ENCODE measurements around the gene AFF3. TPM values are rescaled to one million over a fixed set of nuclear protein-coding genes. Genes with fewer than 3 reads are reported as not detected.

The AFF3 gene
- total RNA-seq, 1 experiment from 2014 or later: not detected

DNA sequence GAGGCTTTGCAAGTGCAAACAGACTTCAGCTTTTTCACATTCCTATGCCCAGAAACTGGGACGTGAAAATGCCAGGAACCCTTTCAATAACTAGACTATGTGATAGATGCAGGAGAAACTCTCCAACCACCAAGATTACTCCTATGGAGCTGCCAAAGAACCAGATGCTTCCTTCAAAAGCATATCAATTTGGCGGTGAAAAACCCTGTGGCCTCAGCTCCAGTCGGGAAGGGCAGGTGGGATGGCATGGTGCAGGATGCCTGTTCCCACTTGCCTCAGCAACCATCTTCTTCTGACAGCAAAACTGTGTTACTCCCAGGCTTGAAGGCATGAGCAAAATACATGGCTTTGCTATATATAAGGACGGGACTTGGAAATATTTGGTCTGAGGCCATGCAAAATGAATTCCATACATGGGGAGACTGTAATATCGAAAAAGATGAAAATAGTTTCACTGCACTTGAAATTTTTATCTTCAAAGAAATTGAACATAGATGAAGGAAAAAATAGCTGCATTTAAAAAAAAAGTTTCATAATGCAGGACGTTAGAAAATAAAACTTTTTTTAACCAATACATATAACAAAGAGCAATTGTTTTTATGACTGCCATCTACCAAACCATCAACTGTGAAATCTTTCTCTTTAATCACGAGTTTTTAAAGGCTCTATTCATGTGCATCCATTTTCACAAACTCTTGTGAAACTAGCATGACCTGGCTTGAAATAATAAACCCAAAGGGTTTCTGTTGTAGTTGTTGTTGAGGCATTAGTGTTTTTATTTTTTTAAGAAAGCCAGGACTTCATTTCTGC lies 99.1 kb downstream of the AFF3 start:
- Histone ChIP-seq H3K9me3 (ENCODE audit: insufficient read depth, low read depth) (no peaks in the 10 kb centered on the region), H3K4me2 (no peak overlapping the region), H3K9me2 (ENCODE audit: insufficient read depth) (no peaks in the 10 kb centered on the region), H3K79me2 (ENCODE audit: low read depth) (no peaks in the 10 kb centered on the region), H4K20me1 (ENCODE audit: insufficient read depth) (no peaks in the 10 kb centered on the region), H2AFZ (no peak overlapping the region), H3K36me3 (ENCODE audit: low read depth) (no peaks in the 10 kb centered on the region), H3K4me3 (no peak overlapping the region), H3K27ac (no peak overlapping the region), H3K27me3 (ENCODE audit: insufficient read depth, low read depth) (peaks cover 86% of the 10 kb centered on the region), H3K4me1 (replicated peaks; ENCODE audit: insufficient read depth) (no peaks in the 10 kb centered on the region), H3F3A (ENCODE audit: insufficient read depth, low read depth) (no peaks in the 10 kb centered on the region)
- TF ChIP-seq EZH2 (IDR thresholded peaks at IDR 0.05; ENCODE audit: low read depth): no peak
- TF ChIP-seq, protein P1, sequence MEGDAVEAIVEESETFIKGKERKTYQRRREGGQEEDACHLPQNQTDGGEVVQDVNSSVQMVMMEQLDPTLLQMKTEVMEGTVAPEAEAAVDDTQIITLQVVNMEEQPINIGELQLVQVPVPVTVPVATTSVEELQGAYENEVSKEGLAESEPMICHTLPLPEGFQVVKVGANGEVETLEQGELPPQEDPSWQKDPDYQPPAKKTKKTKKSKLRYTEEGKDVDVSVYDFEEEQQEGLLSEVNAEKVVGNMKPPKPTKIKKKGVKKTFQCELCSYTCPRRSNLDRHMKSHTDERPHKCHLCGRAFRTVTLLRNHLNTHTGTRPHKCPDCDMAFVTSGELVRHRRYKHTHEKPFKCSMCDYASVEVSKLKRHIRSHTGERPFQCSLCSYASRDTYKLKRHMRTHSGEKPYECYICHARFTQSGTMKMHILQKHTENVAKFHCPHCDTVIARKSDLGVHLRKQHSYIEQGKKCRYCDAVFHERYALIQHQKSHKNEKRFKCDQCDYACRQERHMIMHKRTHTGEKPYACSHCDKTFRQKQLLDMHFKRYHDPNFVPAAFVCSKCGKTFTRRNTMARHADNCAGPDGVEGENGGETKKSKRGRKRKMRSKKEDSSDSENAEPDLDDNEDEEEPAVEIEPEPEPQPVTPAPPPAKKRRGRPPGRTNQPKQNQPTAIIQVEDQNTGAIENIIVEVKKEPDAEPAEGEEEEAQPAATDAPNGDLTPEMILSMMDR (conservative IDR thresholded peaks at IDR 0.05): no peak
- no TSS peak for BruUV-seq (replicated peaks)
- DNase-seq: no peak
- intact Hi-C loops (cut with micrococcal nuclease; ENCODE audit: unreplicated experiment): no loop called here
- POLR2A ChIA-PET (ENCODE audit: unreplicated experiment): no interaction called here
- CTCF ChIA-PET: no interaction called here

DNA sequence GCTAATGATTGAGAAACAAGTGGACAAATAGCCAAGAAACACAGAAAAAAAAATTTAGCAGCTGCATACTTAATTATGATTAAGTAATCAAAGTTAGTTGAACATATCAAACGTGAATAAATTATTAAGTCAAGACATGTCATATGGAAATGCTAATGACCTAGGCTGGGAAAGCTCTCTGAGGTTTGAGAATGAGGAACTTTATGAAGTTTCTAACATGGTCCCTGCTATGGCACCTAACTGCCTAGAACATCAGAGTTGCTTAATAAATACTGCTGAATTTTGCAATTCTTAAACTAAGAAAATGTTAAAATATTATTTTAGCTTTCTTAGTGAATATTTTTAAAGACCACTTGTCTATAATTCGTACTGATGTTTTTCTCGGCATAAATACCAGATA lies 99.8 kb downstream of the AFF3 start:
- no TSS peak for BruUV-seq (replicated peaks)
- POLR2A ChIA-PET (ENCODE audit: unreplicated experiment): no interaction called here
- no peaks in the 10 kb centered on the region for H4K20me1 ChIP-seq (ENCODE audit: insufficient read depth)

DNA sequence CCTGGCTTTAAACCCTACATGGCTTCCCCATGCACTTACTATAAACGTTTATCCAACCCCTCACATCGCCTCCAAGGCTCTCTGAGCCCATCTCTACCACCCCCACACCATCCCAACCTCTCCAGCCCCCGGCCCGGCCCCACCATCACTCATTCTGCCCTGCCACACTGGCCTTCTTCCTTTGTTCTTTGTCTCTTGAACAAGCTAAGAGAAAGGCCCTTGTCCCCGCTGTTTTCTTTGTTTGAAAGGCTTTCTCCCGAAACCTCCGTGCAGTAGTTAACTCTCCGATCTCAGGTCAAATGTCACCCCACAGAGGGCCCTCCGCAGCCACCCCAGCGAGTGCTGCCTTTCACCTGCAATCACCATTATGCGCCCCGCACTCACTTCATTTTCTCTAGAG lies 100.4 kb downstream of the AFF3 start:
- no peaks in the 10 kb centered on the region for H3K4me1 ChIP-seq (replicated peaks; ENCODE audit: insufficient read depth)
- CTCF ChIA-PET: no interaction called here
- BruUV-seq (replicated peaks): no TSS peak
- intact Hi-C loops (cut with micrococcal nuclease; ENCODE audit: unreplicated experiment): no loop called here
- no peak for DNase-seq
- no peaks in the 10 kb centered on the region for H3F3A ChIP-seq (ENCODE audit: insufficient read depth, low read depth)
- H3K36me3 ChIP-seq (ENCODE audit: low read depth): no peaks in the 10 kb centered on the region
- H3K27ac ChIP-seq: no peak overlapping the region
- POLR2A ChIA-PET (ENCODE audit: unreplicated experiment): no interaction called here
- H3K79me2 ChIP-seq (ENCODE audit: low read depth): no peaks in the 10 kb centered on the region
- TF ChIP-seq, protein P1 (conservative IDR thresholded peaks at IDR 0.05): no peak
- TF ChIP-seq EZH2 (IDR thresholded peaks at IDR 0.05; ENCODE audit: low read depth): no peak
- no peak overlapping the region for H3K4me3 ChIP-seq
- H4K20me1 ChIP-seq (ENCODE audit: insufficient read depth): no peaks in the 10 kb centered on the region
- H3K9me3 ChIP-seq (ENCODE audit: insufficient read depth, low read depth): no peaks in the 10 kb centered on the region
- H3K9me2 ChIP-seq (ENCODE audit: insufficient read depth): no peaks in the 10 kb centered on the region
- no peak overlapping the region for H3K4me2 ChIP-seq
- peaks cover 73% of the 10 kb centered on the region for H3K27me3 ChIP-seq (ENCODE audit: insufficient read depth, low read depth)
- no peak overlapping the region for H2AFZ ChIP-seq

More for the DNA sequence above, 99.8 kb downstream of the AFF3 start:
- Histone ChIP-seq H3K9me3 (ENCODE audit: insufficient read depth, low read depth) (no peaks in the 10 kb centered on the region), H3K79me2 (ENCODE audit: low read depth) (no peaks in the 10 kb centered on the region), H3K4me3 (no peak overlapping the region), H3K27me3 (ENCODE audit: insufficient read depth, low read depth) (peaks cover 79% of the 10 kb centered on the region), H3F3A (ENCODE audit: insufficient read depth, low read depth) (no peaks in the 10 kb centered on the region), H2AFZ (no peak overlapping the region), H3K4me1 (replicated peaks; ENCODE audit: insufficient read depth) (no peaks in the 10 kb centered on the region), H3K27ac (no peak overlapping the region), H3K4me2 (no peak overlapping the region), H3K36me3 (ENCODE audit: low read depth) (no peaks in the 10 kb centered on the region), H3K9me2 (ENCODE audit: insufficient read depth) (no peaks in the 10 kb centered on the region)
- CTCF ChIA-PET: no interaction called here
- no peak for TF ChIP-seq EZH2 (IDR thresholded peaks at IDR 0.05; ENCODE audit: low read depth)
- TF ChIP-seq, protein P1 (conservative IDR thresholded peaks at IDR 0.05): no peak
- no peak for DNase-seq
- intact Hi-C loops (cut with micrococcal nuclease; ENCODE audit: unreplicated experiment): no loop called here

Data from PC-9 (cell line).